Measurements from ENCODE around the gene AMFR. TPM values are rescaled to one million over a fixed set of nuclear protein-coding genes. Genes with fewer than 3 reads are reported as not detected.

Gene AMFR
- total RNA-seq, 3 donors from 2014 or later (not counting 1 experiment from before 2014, with no cell fraction given): 58.4 to 87.1 (median 71.7) TPM

GRCh38 chr16:56336071-56336688, 89.2 kb downstream of the AMFR start:
- Mint-ChIP-seq H3K27ac (no peak overlapping the region), H3K36me3 (no peaks in the 10 kb centered on the region), H3K4me1 (no peaks in the 10 kb centered on the region), H3K27me3 (ENCODE audit: low read depth in 2 of 2) (no peaks in the 10 kb centered on the region), H3K9me3 (no peaks in the 10 kb centered on the region), H3K4me3 (no peak overlapping the region)
- no peak for DNase-seq
- H3K27ac ChIP-seq (ENCODE audit: low read length): no peak overlapping the region
- TF ChIP-seq CTCF (IDR thresholded peaks at IDR 0.05): no peak
- H3K4me1 ChIP-seq (ENCODE audit: control insufficient read depth, insufficient read depth, low read length): no peaks in the 10 kb centered on the region
- WGBS (ENCODE audit: insufficient coverage): 82% methylated on average over 8 of the region's 8 CpGs
- ATAC-seq: no peak
- no peaks in the 10 kb centered on the region for H3K36me3 ChIP-seq (ENCODE audit: control insufficient read depth, insufficient read depth, low read length)
- no peaks in the 10 kb centered on the region for H3K9me3 ChIP-seq (ENCODE audit: control insufficient read depth, insufficient read depth, low read length)
- H3K27me3 ChIP-seq (ENCODE audit: control insufficient read depth, insufficient read depth, low read length): no peaks in the 10 kb centered on the region
- intact Hi-C loops (cut with micrococcal nuclease): no loop called here
- no peak overlapping the region for H3K4me3 ChIP-seq (ENCODE audit: low read length)

- Mint-ChIP-seq H3K4me3 (no peak overlapping the region), H3K4me1 (no peaks in the 10 kb centered on the region), H3K27ac (no peak overlapping the region), H3K9me3 (no peaks in the 10 kb centered on the region), H3K36me3 (no peaks in the 10 kb centered on the region), H3K27me3 (ENCODE audit: low read depth in 2 of 2) (no peaks in the 10 kb centered on the region)
- Histone ChIP-seq H3K9me3 (ENCODE audit: control insufficient read depth, insufficient read depth, low read length) (no peaks in the 10 kb centered on the region), H3K4me1 (ENCODE audit: control insufficient read depth, insufficient read depth, low read length) (no peaks in the 10 kb centered on the region), H3K4me3 (ENCODE audit: low read length) (no peak overlapping the region), H3K27me3 (ENCODE audit: control insufficient read depth, insufficient read depth, low read length) (no peaks in the 10 kb centered on the region), H3K36me3 (ENCODE audit: control insufficient read depth, insufficient read depth, low read length) (no peaks in the 10 kb centered on the region), H3K27ac (ENCODE audit: low read length) (no peak overlapping the region)
- ATAC-seq (no peak), DNase-seq (no peak)
- WGBS (ENCODE audit: insufficient coverage): 84% methylated on average over 9 of the region's 9 CpGs
- intact Hi-C loops (cut with micrococcal nuclease): no loop called here
- no peak for TF ChIP-seq CTCF (IDR thresholded peaks at IDR 0.05)
These were observed 90.6 kb downstream of the AMFR start for GRCh38 chr16:56334761-56335160.

GRCh38 chr16:56332464-56333079, 92.8 kb downstream of the AMFR start:
- Mint-ChIP-seq H3K36me3 (no peaks in the 10 kb centered on the region), H3K4me1 (no peaks in the 10 kb centered on the region), H3K27me3 (ENCODE audit: low read depth in 2 of 2) (no peaks in the 10 kb centered on the region), H3K27ac (no peak overlapping the region), H3K4me3 (no peak overlapping the region), H3K9me3 (no peaks in the 10 kb centered on the region)
- Histone ChIP-seq H3K9me3 (ENCODE audit: control insufficient read depth, insufficient read depth, low read length) (no peaks in the 10 kb centered on the region), H3K27ac (ENCODE audit: low read length) (no peak overlapping the region), H3K27me3 (ENCODE audit: control insufficient read depth, insufficient read depth, low read length) (no peaks in the 10 kb centered on the region), H3K36me3 (ENCODE audit: control insufficient read depth, insufficient read depth, low read length) (no peaks in the 10 kb centered on the region), H3K4me3 (ENCODE audit: low read length) (no peak overlapping the region), H3K4me1 (ENCODE audit: control insufficient read depth, insufficient read depth, low read length) (no peaks in the 10 kb centered on the region)
- TF ChIP-seq CTCF (IDR thresholded peaks at IDR 0.05): no peak
- WGBS (ENCODE audit: insufficient coverage): 84% methylated on average over 16 of the region's 16 CpGs
- no peak for ATAC-seq
- intact Hi-C loops (cut with micrococcal nuclease): no loop called here
- DNase-seq: no peak

GRCh38 chr16:56331915-56332314, 93.4 kb downstream of the AMFR start:
- intact Hi-C loops (cut with micrococcal nuclease): no loop called here
- Histone ChIP-seq H3K4me1 (ENCODE audit: control insufficient read depth, insufficient read depth, low read length) (no peaks in the 10 kb centered on the region), H3K9me3 (ENCODE audit: control insufficient read depth, insufficient read depth, low read length) (no peaks in the 10 kb centered on the region), H3K4me3 (ENCODE audit: low read length) (no peak overlapping the region), H3K27me3 (ENCODE audit: control insufficient read depth, insufficient read depth, low read length) (no peaks in the 10 kb centered on the region), H3K27ac (ENCODE audit: low read length) (no peak overlapping the region), H3K36me3 (ENCODE audit: control insufficient read depth, insufficient read depth, low read length) (no peaks in the 10 kb centered on the region)
- WGBS (ENCODE audit: insufficient coverage): 85% methylated on average over 8 of the region's 8 CpGs
- TF ChIP-seq CTCF (IDR thresholded peaks at IDR 0.05): no peak
- no peaks in the 10 kb centered on the region for H3K9me3 Mint-ChIP-seq
- H3K36me3 Mint-ChIP-seq: no peaks in the 10 kb centered on the region
- no peaks in the 10 kb centered on the region for H3K4me1 Mint-ChIP-seq
- no peak overlapping the region for H3K27ac Mint-ChIP-seq
- no peak overlapping the region for H3K4me3 Mint-ChIP-seq
- H3K27me3 Mint-ChIP-seq (ENCODE audit: low read depth in 2 of 2): no peaks in the 10 kb centered on the region
- no peak for DNase-seq
- ATAC-seq: no peak
